Tibial nerve (tissue), 4 donors: ENCODE data around the gene PSD4.

Experiments
- EP300 ChIP-seq, 2 donors: sonication (generic); formaldehyde crosslinking; IDR thresholded peaks; one replicate each; pipeline ENCODE4 v1.6.1; 2017; ENCODE audit warnings: antibody characterized with exemption in 2 of 2, mild to moderate bottlenecking in 1 of 2
- POLR2A ChIP-seq, 2 donors: fragments of 450-650 bp; IDR thresholded peaks; one replicate each; pipeline ENCODE4 v1.6.1; 2017; ENCODE audit warnings: antibody characterized with exemption in 2 of 2, mild to moderate bottlenecking in 2 of 2, moderate library complexity in 2 of 2
- TF ChIP-seq, protein P1 (sequence below), 5 experiments: fragments of 200-600 bp in 3 of 5; fragments of 450-650 bp in 2 of 5; sonication (generic) in 3 of 5; IDR thresholded peaks; one replicate each; pipeline ENCODE4 v1.5.1; 2016 to 2019; ENCODE audit warnings: antibody characterized with exemption in 5 of 5, mild to moderate bottlenecking in 3 of 5, moderate library complexity in 2 of 5

DNA sequence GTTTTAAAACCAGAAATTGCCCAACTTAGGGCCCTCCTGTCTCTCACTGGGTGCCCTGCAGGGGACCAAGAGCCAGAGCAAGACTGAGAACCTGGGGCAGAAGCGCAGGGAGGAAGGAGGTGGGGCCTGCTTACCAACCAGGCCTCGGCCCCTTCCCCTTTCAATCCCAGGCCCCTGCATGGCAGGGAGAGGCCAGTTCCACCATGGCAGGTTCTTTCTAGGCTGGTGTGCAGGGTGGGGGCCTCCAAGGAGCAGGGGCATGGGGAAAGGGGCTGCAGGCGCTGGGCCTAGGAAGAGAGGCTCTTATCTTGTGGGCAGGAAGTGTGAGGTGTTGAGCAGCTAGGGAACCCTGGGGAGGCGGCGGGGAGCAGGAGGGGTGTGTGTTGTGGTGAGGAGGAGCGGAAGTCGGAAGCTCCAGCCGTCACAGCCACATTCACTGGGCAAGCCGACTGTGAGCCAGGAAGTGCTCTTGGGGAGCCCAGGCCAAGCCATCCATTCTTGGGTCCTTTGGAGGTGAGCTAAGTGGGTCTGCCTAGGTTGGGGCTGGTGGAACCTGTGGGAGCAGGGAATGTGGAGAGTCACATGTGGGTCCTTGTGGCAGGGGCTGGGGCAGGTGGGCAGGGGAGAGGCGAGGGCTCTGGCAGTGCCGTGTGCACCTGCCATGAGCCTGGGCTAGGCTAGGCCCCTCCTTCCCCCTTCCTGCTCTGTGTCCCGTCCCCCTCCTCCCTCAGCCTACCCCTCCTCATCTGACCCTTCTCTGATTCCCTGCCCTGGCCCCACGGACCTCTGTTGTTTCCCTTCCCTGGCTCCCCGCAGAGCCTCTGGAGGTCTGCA lies at the start of gene PSD4:
- TF ChIP-seq, protein P1, sequence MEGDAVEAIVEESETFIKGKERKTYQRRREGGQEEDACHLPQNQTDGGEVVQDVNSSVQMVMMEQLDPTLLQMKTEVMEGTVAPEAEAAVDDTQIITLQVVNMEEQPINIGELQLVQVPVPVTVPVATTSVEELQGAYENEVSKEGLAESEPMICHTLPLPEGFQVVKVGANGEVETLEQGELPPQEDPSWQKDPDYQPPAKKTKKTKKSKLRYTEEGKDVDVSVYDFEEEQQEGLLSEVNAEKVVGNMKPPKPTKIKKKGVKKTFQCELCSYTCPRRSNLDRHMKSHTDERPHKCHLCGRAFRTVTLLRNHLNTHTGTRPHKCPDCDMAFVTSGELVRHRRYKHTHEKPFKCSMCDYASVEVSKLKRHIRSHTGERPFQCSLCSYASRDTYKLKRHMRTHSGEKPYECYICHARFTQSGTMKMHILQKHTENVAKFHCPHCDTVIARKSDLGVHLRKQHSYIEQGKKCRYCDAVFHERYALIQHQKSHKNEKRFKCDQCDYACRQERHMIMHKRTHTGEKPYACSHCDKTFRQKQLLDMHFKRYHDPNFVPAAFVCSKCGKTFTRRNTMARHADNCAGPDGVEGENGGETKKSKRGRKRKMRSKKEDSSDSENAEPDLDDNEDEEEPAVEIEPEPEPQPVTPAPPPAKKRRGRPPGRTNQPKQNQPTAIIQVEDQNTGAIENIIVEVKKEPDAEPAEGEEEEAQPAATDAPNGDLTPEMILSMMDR (IDR thresholded peaks at IDR 0.05), result no peak
- no peak for TF ChIP-seq POLR2A (IDR thresholded peaks at IDR 0.05)
- no peak for TF ChIP-seq EP300 (IDR thresholded peaks at IDR 0.05)
